Subcutaneous abdominal adipose tissue (tissue), 5 donors: Measurements from ENCODE around the gene PRR35.

Source experiments
- H3K27ac ChIP-seq: one replicate; pipeline ENCODE4 v1.7.0; 2013; ENCODE audit warnings: low read depth, mild to moderate bottlenecking, inconsistent platforms, low read length, moderate library complexity
- H3K27me3 ChIP-seq, 5 donors: one replicate each; pipeline ENCODE4 v1.7.0; 2013; ENCODE audit warnings: low read length in 5 of 5, inconsistent platforms in 1 of 5; ENCODE audit not compliant: control insufficient read depth in 5 of 5, insufficient read depth in 4 of 5
- H3K36me3 ChIP-seq, 5 donors: one replicate each; pipeline ENCODE4 v1.7.0; 2013; ENCODE audit warnings: low read length in 5 of 5; ENCODE audit not compliant: control insufficient read depth in 5 of 5, insufficient read depth in 5 of 5
- H3K4me1 ChIP-seq, 5 donors: one replicate each; pipeline ENCODE4 v1.7.0; 2013; ENCODE audit warnings: low read length in 5 of 5, mild to moderate bottlenecking in 3 of 5, moderate library complexity in 1 of 5; ENCODE audit not compliant: control insufficient read depth in 5 of 5, insufficient read depth in 5 of 5
- H3K4me3 ChIP-seq, 5 donors: one replicate each; pipeline ENCODE4 v1.7.0; 2013; ENCODE audit warnings: low read length in 5 of 5, low read depth in 1 of 5
- H3K9ac ChIP-seq, 5 donors: one replicate each; pipeline ENCODE4 v1.7.0; 2013; ENCODE audit warnings: low read length in 5 of 5, mild to moderate bottlenecking in 4 of 5, moderate library complexity in 3 of 5
- H3K9me3 ChIP-seq, 5 donors: one replicate each; pipeline ENCODE4 v1.7.0; 2013; ENCODE audit warnings: low read length in 5 of 5; ENCODE audit not compliant: control insufficient read depth in 5 of 5
- donor health status: healthy.
- donor health status: healthy.
- donor health status: healthy.
- donor health status: healthy.
- donor health status: healthy.

Gene PRR35

DNA sequence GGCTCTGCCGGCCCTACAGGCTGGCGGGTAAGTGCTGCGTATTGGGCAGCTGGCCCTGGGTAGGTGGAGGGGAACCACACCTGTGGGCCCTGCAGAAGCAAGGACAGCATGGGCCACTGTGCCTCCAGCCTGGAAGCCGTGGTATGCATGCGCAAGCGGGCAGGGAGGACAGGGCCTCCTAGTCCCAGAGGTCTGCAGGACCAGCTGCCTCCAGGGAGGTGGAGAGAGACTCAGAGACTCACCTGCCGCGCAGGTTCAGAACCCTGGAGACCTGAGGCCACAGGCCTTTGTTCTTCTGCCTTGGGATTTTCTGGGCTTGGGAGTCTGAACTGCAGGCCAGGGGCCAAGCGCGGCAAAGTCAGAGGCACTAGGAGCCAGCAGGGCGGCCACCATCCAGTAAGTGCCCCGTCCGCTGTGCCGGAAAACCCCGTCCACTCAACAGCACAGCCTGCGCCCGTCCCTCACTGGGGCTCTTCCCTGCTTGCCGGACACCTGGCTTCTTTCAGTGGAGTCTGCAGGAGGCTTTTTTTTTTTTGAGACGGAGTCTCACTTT, 20.8 kb downstream of the PRR35 start:
- Histone ChIP-seq H3K4me1 (peaks cover 0 to 12% (median 0%) of the 10 kb centered on the region in 5 donors), H3K9me3 (no peaks in the 10 kb centered on the region)

DNA sequence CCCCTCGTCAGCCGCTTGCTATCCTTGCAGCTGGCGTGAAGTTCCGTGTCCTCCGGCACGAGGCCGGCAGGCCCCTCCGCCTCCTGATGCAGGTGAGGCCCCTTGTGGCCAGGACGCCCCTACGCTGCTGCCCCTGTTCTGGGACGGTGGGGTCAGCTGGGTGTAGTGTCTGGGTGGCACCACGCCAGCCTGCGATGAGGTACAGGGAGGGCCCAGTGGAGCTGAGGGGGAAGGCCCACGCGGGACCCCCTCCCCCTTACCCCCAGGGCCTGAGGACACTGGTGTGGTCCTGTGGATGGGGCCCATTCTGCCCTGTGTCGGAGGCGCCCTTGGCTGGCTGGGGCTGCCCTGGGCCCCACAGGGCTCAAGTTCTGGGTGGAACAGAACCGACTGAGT, 22.0 kb downstream of the PRR35 start:
- peaks cover 1 to 24% (median 9%) of the 10 kb centered on the region in 5 donors for H3K4me1 ChIP-seq
- H3K36me3 ChIP-seq, result peaks cover 0 to 21% (median 6%) of the 10 kb centered on the region in 5 donors
- no peak overlapping the region for H3K27ac ChIP-seq
- no peak overlapping the region for H3K4me3 ChIP-seq
- H3K9me3 ChIP-seq, result no peaks in the 10 kb centered on the region
- no peak overlapping the region for H3K9ac ChIP-seq
- H3K27me3 ChIP-seq, result peaks cover 0 to 2% (median 0%) of the 10 kb centered on the region in 5 donors

More for the DNA sequence above, 20.8 kb downstream of the PRR35 start:
- Histone ChIP-seq H3K36me3 (peaks cover 0 to 27% (median 7%) of the 10 kb centered on the region in 5 donors), H3K27me3 (peaks cover 0 to 2% (median 0%) of the 10 kb centered on the region in 5 donors), H3K9ac (no peak overlapping the region), H3K4me3 (no peak overlapping the region), H3K27ac (no peak overlapping the region)

DNA sequence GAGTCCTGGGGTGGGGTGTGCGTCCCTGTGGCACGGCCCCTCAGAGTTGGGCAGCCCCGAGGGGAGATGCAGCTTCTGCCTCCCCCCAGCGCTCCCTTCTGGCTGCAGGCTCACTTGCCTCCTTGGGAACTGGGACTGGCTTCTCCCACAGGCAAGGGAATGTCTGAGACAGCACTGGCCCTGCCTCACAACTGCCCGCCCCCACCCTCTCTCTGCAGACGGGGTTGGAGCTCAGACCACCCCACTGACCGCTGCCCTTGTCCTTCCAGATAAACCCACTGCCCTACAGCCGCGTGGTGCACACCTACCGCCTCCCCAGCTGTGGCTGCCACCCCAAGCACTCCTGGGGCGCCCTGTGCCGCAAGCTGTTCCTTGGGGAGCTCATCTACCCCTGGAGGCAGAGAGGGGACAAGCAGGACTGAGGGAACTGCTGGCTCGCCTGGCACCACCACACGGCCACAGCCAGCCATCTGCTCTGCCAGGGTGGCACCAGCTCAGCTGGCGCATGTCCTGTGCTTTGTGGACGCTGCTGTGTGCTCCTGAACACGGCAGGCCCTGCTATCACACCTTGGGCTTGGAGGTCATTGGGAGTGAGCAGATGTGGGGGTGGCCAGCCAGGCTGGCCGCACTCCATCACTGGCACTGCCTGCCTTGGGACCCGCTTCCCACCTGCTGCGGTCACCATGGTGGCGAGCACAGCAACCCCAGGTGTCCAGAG, 22.6 kb downstream of the PRR35 start:
- Histone ChIP-seq H3K9ac (no peak overlapping the region), H3K27me3 (peaks cover 0 to 2% (median 0%) of the 10 kb centered on the region in 5 donors), H3K36me3 (peaks cover 0 to 21% (median 6%) of the 10 kb centered on the region in 5 donors), H3K9me3 (no peaks in the 10 kb centered on the region), H3K4me3 (no peak overlapping the region), H3K4me1 (peaks cover 3 to 29% (median 14%) of the 10 kb centered on the region in 5 donors), H3K27ac (no peak overlapping the region)

DNA sequence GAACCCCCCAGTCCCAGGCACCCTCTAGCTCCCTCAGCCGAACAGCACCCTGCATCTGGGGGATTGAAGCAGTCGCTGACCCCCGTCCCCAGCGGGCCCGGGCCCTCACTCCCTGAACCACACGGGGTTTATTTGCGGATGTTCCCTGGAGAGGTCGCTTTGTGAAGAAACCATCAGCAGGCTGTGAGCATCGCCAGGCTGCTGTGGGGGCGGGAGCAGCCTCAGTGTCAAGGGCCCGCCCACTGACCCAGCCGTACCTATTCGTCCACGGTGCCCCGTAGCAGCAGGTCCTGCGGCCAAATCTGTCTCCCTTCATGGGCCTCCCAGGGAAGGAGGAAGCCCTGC, 23.2 kb downstream of the PRR35 start:
- Histone ChIP-seq H3K27me3 (peaks cover 0 to 2% (median 0%) of the 10 kb centered on the region in 5 donors), H3K9ac (no peak overlapping the region), H3K27ac (no peak overlapping the region), H3K9me3 (no peaks in the 10 kb centered on the region), H3K4me3 (no peak overlapping the region), H3K4me1 (peaks cover 5 to 36% (median 21%) of the 10 kb centered on the region in 5 donors), H3K36me3 (peaks cover 0 to 21% (median 6%) of the 10 kb centered on the region in 5 donors)

DNA sequence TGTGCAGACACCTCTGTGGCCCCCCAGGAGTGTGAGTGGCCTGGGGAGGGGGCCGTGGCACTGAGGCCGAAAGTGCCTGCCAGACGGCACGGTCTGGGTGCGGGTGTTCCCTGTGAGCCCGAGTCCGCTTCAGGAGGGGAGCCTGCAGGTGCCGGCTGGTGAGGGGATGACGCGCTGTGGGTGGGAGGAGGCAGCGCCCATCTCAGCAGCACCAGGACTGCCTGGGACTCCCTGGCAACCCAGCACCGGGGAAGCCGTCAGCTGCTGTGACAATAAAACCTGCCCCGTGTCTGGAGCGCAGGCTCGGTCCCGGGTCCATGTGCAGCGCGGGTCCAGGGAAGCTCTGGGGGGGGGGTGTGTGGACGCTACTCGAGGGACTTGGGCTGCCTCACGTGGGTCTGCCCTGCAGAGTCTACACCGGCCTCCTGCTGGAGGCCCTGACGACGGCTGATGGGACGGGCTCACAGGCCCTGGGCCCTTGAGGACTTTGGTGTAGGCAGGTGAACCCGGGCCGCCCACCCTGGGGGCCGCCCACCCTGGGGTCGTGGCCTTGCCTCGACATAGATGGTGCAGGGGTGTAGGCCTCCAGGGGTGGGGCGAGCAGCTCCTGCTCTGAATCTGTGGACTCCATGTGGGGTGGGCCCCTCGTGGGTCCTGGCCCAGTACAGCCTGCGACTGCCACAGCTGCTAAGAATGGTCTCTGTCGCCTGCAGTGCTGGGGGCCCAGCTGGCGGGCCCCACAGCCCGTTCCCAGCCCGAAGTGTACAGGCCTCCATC, 23.8 kb downstream of the PRR35 start:
- H3K27ac ChIP-seq, result no peak overlapping the region
- no peak overlapping the region for H3K4me3 ChIP-seq
- H3K36me3 ChIP-seq, result peaks cover 0 to 21% (median 6%) of the 10 kb centered on the region in 5 donors
- peaks cover 5 to 39% (median 24%) of the 10 kb centered on the region in 5 donors for H3K4me1 ChIP-seq
- H3K27me3 ChIP-seq, result peaks cover 0 to 2% (median 0%) of the 10 kb centered on the region in 5 donors
- no peak overlapping the region for H3K9ac ChIP-seq
- no peaks in the 10 kb centered on the region for H3K9me3 ChIP-seq

DNA sequence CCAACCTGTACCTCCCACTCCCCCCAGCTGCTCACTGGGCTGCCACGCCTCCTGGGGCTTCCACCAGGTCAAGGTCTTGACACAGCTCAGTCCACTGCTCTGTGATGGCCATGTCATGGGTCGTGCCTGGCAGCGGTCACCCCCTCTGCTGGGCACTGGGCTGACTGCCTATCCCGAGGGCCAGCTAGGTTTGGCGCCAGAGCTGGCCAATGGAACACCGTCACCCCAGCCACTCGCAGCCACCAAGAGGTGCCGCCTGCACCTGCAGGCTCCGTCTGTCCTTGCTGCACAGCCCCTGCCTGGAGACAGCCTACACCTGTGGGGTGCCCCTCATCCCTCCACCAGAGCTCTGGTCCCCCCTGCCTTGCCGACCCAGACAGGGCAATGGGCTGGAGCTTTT, 25.2 kb downstream of the PRR35 start:
- Histone ChIP-seq H3K27me3 (peaks cover 0 to 2% (median 0%) of the 10 kb centered on the region in 5 donors), H3K27ac (no peak overlapping the region), H3K4me1 (peaks cover 5 to 40% (median 24%) of the 10 kb centered on the region in 5 donors), H3K36me3 (peaks cover 0 to 15% (median 6%) of the 10 kb centered on the region in 5 donors), H3K9ac (no peak overlapping the region), H3K4me3 (no peak overlapping the region), H3K9me3 (no peaks in the 10 kb centered on the region)

DNA sequence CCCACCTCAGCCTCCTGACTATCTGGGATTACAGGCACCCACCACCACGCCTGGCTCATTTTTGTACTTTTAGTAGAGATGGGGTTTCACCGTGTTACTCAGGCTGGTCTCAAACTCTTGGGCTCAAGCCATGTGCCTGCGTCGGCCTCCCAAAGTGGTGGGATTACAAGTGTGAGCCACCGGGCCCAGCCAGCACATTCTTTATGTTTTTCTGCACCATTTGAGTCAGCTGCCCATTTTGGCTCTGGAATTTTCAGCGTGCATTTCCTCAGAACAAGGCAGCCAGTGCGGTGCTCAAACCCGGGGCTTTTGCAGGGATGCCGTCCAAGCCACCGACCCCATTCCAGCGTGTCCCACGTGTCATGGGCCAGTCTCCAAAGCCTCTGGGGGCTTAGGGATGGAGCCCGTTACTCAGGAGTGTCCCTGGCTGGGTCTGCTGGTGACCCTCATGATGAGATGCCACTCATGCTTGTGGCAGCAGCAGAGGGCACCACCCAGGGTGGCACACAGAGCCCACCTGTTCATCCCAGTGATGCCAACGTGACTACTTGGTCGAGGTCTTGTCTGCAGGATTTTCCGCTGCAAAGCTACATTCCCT, 26.0 kb downstream of the PRR35 start:
- Histone ChIP-seq H3K4me1 (peaks cover 10 to 48% (median 32%) of the 10 kb centered on the region in 5 donors), H3K9me3 (no peaks in the 10 kb centered on the region), H3K9ac (no peak overlapping the region), H3K36me3 (peaks cover 0 to 8% (median 4%) of the 10 kb centered on the region in 5 donors), H3K27ac (no peak overlapping the region), H3K4me3 (no peak overlapping the region), H3K27me3 (peaks cover 0 to 2% (median 0%) of the 10 kb centered on the region in 5 donors)

DNA sequence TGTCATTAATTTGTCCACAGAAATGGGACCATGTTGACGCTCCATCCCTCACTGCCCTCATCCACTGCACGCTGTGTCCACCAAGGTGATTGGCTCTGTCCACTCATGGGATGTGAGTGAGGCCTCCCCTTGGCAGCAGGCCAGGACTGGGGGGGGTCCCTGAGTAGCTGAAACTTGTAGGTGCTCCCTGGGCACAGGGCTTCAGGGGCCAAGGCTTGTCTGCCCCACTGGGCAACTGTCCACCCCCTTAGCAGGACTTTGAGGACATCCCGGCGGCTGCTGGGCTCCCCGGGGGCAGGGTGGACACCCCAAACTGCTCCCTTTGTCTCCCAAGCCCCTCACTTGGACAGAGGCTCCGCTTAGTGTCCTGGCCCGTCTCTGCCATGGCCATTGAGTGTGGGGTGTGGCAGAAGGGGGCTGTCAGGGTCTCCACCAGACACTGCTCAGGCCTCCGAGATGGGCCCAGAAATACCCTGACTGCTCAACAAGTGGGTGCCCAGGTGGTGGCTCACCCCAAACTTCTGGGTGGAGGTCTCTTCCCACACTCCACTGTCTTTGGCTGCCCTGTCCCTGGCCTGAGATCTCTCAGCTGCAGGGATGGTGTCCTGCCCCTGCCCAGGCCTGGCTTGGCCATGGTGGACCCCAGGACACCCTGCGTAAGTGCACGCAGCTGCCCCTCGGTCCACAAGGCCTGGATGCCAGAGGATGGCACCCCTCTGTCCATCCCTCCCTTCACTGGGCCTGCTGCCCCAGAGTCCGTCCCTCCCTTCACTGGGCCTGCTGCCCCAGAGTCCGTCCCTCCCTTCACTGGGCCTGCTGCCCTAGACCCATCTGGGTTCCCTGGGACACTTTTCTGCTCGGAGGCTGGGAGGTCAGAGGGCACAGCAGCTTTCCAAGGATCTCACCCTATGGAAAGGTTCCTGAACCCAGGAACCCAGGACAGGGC, 26.7 kb downstream of the PRR35 start:
- peaks cover 10 to 54% (median 38%) of the 10 kb centered on the region in 5 donors for H3K4me1 ChIP-seq
- H3K9ac ChIP-seq, result peak overlapping the region in 4 of 5 donors; percentile 38 to 67 (median 51)
- peaks cover 0 to 7% (median 4%) of the 10 kb centered on the region in 5 donors for H3K36me3 ChIP-seq
- H3K27ac ChIP-seq, result peak overlapping the region; percentile 86
- peaks cover 0 to 2% (median 0%) of the 10 kb centered on the region in 5 donors for H3K27me3 ChIP-seq
- no peak overlapping the region for H3K4me3 ChIP-seq
- H3K9me3 ChIP-seq, result no peaks in the 10 kb centered on the region

DNA sequence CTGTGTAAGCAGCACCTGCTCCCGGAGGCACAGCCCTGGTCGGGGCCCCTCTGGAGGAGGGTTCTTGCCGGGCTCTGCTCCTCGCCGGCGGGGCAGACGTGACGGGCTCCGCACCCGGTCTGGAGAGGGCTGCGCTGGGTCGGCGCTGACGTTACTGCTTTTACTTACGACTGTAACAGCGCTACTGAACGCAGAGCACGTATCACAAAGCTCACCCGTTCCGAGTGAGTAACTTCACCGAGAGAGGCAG, 28.4 kb downstream of the PRR35 start:
- H3K4me3 ChIP-seq, result peak overlapping the region; percentile 77 to 90 (median 87)
- H3K27ac ChIP-seq, result peak overlapping the region; percentile 86
- peaks cover 0 to 8% (median 2%) of the 10 kb centered on the region in 5 donors for H3K36me3 ChIP-seq
- peaks cover 0 to 2% (median 0%) of the 10 kb centered on the region in 5 donors for H3K27me3 ChIP-seq
- H3K4me1 ChIP-seq, result peaks cover 18 to 68% (median 53%) of the 10 kb centered on the region in 5 donors
- H3K9me3 ChIP-seq, result no peaks in the 10 kb centered on the region
- H3K9ac ChIP-seq, result peak overlapping the region; percentile 56 to 94 (median 88)
